ENCODE data around the gene CEACAM16. TPM values are rescaled to one million over a fixed set of nuclear protein-coding genes. Genes with fewer than 3 reads are reported as not detected.

CEACAM16 gene
- total RNA-seq, 1 donor from 2014 or later = not detected

DNA sequence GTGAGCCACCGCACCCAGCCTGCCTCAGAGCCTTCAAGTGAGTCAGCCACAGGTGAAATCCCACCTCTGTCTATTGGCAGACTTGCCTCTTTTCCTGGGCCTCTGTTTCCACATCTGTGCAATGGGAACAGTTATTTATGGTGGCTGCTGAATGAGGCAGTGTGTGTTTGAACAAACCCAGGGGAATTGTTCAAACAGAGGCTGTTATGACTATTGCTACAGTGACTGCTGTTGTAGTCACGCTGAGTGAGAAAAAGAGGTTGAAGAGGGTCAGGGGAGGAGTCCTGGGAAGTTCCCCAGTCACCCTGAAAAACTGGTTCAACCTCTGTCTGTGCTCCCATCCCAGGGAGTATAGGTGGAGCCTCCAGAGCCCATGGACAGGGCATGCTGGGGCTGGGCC lies 27.6 kb upstream of the CEACAM16 start, which contains the start of gene CEACAM19:
CEACAM19 (plus strand) TSS at position 83 of the 400 bp plus-strand sequence. CDS start 450 bp downstream, outside the sequence.
- Mint-ChIP-seq H3K4me1 (ENCODE audit: unreplicated experiment) (no peaks in the 10 kb centered on the region), H3K36me3 (ENCODE audit: unreplicated experiment) (no peaks in the 10 kb centered on the region), H3K4me3 (ENCODE audit: unreplicated experiment) (no peak within 1 kb of the TSS), H3K27ac (ENCODE audit: unreplicated experiment) (no peak within 1 kb of the TSS), H3K9me3 (ENCODE audit: unreplicated experiment) (no peaks in the 10 kb centered on the region), H3K27me3 (ENCODE audit: unreplicated experiment) (no peaks in the 10 kb centered on the region)
- no peak for DNase-seq (ENCODE audit: extremely low spot score, unreplicated experiment)
- TF ChIP-seq, protein P1, sequence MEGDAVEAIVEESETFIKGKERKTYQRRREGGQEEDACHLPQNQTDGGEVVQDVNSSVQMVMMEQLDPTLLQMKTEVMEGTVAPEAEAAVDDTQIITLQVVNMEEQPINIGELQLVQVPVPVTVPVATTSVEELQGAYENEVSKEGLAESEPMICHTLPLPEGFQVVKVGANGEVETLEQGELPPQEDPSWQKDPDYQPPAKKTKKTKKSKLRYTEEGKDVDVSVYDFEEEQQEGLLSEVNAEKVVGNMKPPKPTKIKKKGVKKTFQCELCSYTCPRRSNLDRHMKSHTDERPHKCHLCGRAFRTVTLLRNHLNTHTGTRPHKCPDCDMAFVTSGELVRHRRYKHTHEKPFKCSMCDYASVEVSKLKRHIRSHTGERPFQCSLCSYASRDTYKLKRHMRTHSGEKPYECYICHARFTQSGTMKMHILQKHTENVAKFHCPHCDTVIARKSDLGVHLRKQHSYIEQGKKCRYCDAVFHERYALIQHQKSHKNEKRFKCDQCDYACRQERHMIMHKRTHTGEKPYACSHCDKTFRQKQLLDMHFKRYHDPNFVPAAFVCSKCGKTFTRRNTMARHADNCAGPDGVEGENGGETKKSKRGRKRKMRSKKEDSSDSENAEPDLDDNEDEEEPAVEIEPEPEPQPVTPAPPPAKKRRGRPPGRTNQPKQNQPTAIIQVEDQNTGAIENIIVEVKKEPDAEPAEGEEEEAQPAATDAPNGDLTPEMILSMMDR (IDR thresholded peaks at IDR 0.05) = no peak

DNA sequence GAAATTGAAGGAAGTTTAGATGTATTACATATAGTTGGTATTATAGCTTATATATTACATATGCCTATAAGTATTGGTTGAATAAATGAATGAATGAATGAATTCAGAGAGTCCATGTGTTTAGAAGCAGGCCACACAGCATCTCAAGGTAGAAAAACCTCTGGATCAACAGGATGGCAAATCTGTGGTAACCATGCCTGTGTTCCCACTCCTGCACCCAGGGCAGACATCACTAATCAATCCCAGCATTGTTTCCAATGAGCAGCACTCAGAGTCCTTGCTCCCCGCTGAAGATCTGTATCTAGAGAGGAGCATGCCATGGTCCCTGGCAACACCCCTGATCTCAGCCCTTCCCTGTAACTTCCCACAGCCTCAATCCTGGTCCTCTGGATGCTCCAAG lies 26.7 kb upstream of the CEACAM16 start:
- Mint-ChIP-seq H3K4me3 (ENCODE audit: unreplicated experiment) (no peak overlapping the region), H3K36me3 (ENCODE audit: unreplicated experiment) (no peaks in the 10 kb centered on the region), H3K27ac (ENCODE audit: unreplicated experiment) (no peak overlapping the region), H3K9me3 (ENCODE audit: unreplicated experiment) (no peaks in the 10 kb centered on the region), H3K4me1 (ENCODE audit: unreplicated experiment) (peaks cover 4% of the 10 kb centered on the region), H3K27me3 (ENCODE audit: unreplicated experiment) (no peaks in the 10 kb centered on the region)
- no peak for DNase-seq (ENCODE audit: extremely low spot score, unreplicated experiment)
- TF ChIP-seq, protein P1 (IDR thresholded peaks at IDR 0.05) = no peak

DNA sequence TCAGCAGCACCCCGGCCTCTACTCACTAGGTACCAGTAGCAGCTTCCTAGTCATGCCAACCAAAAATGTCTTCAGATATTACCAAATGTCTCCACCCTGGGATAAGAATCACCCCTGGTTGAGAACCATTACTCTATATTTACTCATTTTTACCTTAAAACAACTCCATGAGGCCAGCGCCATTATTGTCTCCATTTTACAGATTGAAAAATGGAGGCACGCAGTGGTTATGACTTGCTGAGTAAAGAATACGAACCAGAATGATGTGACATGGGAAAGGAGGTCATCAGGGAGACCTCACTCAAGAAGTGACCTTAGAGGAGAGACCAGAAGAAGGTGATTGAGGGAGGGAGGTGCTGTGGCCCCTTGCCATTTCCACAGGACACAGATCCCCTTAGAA lies 25.4 kb upstream of the CEACAM16 start:
- H3K27me3 Mint-ChIP-seq (ENCODE audit: unreplicated experiment) = no peaks in the 10 kb centered on the region
- H3K9me3 Mint-ChIP-seq (ENCODE audit: unreplicated experiment) = no peaks in the 10 kb centered on the region
- DNase-seq (ENCODE audit: extremely low spot score, unreplicated experiment) = no peak
- TF ChIP-seq, protein P1 (IDR thresholded peaks at IDR 0.05) = no peak
- peaks cover 8% of the 10 kb centered on the region for H3K4me1 Mint-ChIP-seq (ENCODE audit: unreplicated experiment)
- H3K36me3 Mint-ChIP-seq (ENCODE audit: unreplicated experiment) = no peaks in the 10 kb centered on the region
- H3K27ac Mint-ChIP-seq (ENCODE audit: unreplicated experiment) = no peak overlapping the region
- no peak overlapping the region for H3K4me3 Mint-ChIP-seq (ENCODE audit: unreplicated experiment)

DNA sequence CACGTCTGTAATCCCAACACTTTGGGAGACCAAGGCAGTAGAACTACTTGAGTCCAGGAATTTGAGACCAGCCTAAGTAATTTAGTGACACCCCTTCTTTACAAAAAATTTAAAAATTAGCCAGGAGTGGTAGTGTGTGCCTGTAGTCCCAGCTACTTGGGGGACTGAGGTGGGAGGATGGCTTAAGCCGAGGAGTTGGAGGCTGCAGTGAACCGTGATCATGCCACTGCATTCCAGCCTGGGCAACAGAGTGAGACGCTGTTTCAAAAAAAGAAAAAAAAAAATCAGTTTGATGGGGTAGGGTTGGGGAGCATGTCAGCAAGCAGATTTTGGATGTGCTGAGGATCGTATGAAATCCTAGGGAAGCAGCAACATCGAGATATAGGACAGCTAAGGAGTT lies 23.4 kb upstream of the CEACAM16 start:
- H3K27ac Mint-ChIP-seq (ENCODE audit: unreplicated experiment) = no peak overlapping the region
- TF ChIP-seq, protein P1 (IDR thresholded peaks at IDR 0.05) = no peak
- DNase-seq (ENCODE audit: extremely low spot score, unreplicated experiment) = no peak
- no peaks in the 10 kb centered on the region for H3K36me3 Mint-ChIP-seq (ENCODE audit: unreplicated experiment)
- H3K9me3 Mint-ChIP-seq (ENCODE audit: unreplicated experiment) = no peaks in the 10 kb centered on the region
- no peak overlapping the region for H3K4me3 Mint-ChIP-seq (ENCODE audit: unreplicated experiment)
- H3K4me1 Mint-ChIP-seq (ENCODE audit: unreplicated experiment) = peaks cover 8% of the 10 kb centered on the region
- H3K27me3 Mint-ChIP-seq (ENCODE audit: unreplicated experiment) = no peaks in the 10 kb centered on the region

DNA sequence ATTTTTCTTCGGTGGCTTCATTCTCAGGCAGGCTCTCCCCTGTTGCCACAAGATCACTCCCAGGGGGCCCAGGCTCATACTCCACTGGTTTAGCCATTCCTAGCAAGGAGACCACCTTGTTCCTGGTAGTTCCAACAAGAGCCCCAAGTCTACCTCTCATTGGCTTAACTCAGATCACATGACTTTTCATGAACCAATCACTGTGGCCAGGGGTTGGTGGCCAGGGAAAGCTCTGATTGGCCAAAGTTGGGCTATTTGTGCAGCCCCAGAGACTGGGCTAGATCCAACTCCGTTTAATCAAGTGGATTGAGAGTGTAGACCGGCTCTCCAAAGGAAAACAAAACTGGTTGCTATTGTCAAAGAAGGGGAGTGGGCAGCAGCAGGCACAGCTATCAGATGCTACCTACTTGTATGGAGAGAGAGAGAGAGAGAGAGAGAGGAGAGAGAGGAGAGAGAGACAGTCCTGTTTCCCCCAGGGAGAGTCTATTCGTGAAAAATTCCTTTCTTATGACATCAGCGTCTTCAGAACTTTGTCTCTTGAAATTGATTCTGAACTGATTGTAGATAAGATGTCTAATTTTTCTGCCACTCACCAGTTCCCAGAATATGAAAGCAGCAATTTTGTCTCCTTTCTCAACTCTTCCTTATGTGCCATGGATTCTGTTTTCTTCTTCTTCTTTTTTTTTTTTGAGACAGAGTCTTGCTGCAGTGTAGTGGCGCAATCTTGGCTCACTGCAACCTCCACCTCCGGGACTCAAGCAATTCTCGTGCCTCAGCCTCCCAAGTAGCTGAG lies 21.7 kb upstream of the CEACAM16 start:
- TF ChIP-seq, protein P1 (IDR thresholded peaks at IDR 0.05) = no peak
- DNase-seq (ENCODE audit: extremely low spot score, unreplicated experiment) = no peak
- H3K4me3 Mint-ChIP-seq (ENCODE audit: unreplicated experiment) = no peak overlapping the region
- H3K36me3 Mint-ChIP-seq (ENCODE audit: unreplicated experiment) = no peaks in the 10 kb centered on the region
- no peaks in the 10 kb centered on the region for H3K9me3 Mint-ChIP-seq (ENCODE audit: unreplicated experiment)
- no peaks in the 10 kb centered on the region for H3K27me3 Mint-ChIP-seq (ENCODE audit: unreplicated experiment)
- H3K4me1 Mint-ChIP-seq (ENCODE audit: unreplicated experiment) = peaks cover 8% of the 10 kb centered on the region
- H3K27ac Mint-ChIP-seq (ENCODE audit: unreplicated experiment) = peak overlapping the region; percentile 23

All from osteocyte (in vitro differentiated cells).